Muscle layer of duodenum (tissue), 2 donors: ENCODE data around the gene XPO6.

ENCODE experiments used
- H3K27ac ChIP-seq: one replicate; pipeline ENCODE4 v1.7.0; 2013; ENCODE audit warnings: mild to moderate bottlenecking, low read length
- H3K27me3 ChIP-seq: one replicate; pipeline ENCODE4 v1.7.0; 2013; ENCODE audit warnings: low read depth, mild to moderate bottlenecking, control low read depth, low read length
- H3K36me3 ChIP-seq, 2 donors: one replicate each; pipeline ENCODE4 v1.7.0; 2013; ENCODE audit warnings: low read length in 2 of 2, control low read depth in 1 of 2, mild to moderate bottlenecking in 1 of 2; ENCODE audit not compliant: insufficient read depth in 2 of 2, control insufficient read depth in 1 of 2
- H3K4me1 ChIP-seq, 2 donors: one replicate each; pipeline ENCODE4 v1.7.0; 2013; ENCODE audit warnings: low read length in 2 of 2, mild to moderate bottlenecking in 2 of 2, control low read depth in 1 of 2, moderate library complexity in 1 of 2; ENCODE audit not compliant: insufficient read depth in 2 of 2, control insufficient read depth in 1 of 2
- H3K4me3 ChIP-seq, 2 donors: one replicate each; pipeline ENCODE4 v1.7.0; 2013; ENCODE audit warnings: low read length in 2 of 2, low read depth in 1 of 2, mild to moderate bottlenecking in 1 of 2
- H3K9me3 ChIP-seq, 2 donors: one replicate each; pipeline ENCODE4 v1.7.0; 2013; ENCODE audit warnings: low read length in 2 of 2, control low read depth in 1 of 2, mild to moderate bottlenecking in 1 of 2; ENCODE audit not compliant: control insufficient read depth in 1 of 2
- donor health status: healthy.

The XPO6 gene

DNA sequence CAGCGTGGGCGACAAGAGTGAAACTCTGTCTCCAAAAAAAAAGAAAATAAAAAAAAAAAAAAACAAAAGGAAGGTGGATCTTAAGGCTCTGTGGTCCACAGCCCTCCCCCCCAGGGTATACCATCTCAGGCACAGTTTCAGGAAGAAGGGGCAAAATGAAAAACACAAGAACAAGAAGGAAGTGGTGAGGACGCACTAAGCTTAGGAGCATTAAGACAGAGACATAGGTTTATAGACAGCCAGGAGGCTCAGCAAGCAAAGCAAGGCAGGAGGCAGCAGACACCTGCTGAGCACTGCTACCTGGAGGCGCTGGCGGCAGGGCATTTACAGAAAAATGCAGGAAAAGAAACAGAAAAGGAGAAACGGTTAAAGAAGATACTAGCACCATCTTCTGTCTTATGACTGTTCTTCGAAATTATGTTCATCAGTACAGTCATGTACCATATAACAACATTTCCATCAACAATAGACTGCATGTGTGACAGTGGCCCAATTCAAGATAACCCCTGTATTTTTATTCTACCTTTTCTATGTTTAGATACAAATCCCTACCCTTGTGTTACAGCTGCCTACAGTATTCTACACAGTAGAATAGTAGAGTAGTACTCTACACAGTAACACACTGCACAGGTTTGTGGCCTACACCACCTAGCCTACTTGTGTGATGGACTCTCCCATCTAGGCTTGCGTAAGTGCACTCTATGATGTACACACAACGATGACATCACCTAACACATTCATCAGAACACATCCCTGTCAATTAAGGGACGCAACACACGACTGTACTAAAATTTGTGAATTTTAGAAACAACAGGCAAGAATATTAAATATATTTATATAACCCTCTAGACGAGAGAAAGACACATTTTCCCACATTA is 62.5 kb downstream of the XPO6 start:
- Histone ChIP-seq H3K27ac (no peak overlapping the region), H3K4me1 (no peaks in the 10 kb centered on the region), H3K9me3 (no peaks in the 10 kb centered on the region), H3K27me3 (no peaks in the 10 kb centered on the region), H3K4me3 (no peak overlapping the region), H3K36me3 (peaks cover 54 to 73% of the 10 kb centered on the region in 2 donors)

DNA sequence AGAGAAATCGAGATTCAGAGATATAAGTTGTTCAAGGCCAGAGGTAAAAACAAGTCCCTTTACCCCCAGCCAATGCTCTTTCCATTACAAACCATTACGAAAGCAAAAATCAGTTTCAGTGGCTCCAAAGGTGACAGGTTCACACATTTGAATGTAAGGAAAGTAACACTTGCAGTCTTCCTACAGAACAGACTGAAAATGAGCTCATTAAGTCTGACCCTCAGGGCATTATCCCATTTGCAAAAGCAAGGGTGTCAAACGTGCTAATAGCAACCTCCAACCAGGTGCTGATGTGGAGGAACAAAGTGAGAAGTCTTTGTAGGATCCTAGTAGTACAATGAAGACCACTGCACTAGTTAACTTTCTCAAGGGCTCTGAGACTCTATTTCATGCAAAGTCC is 65.2 kb downstream of the XPO6 start:
- H3K9me3 ChIP-seq, result no peaks in the 10 kb centered on the region
- H3K27me3 ChIP-seq, result no peaks in the 10 kb centered on the region
- H3K27ac ChIP-seq, result no peak overlapping the region
- H3K4me1 ChIP-seq, result no peaks in the 10 kb centered on the region
- H3K4me3 ChIP-seq, result no peak overlapping the region
- peaks cover 44 to 62% of the 10 kb centered on the region in 2 donors for H3K36me3 ChIP-seq

DNA sequence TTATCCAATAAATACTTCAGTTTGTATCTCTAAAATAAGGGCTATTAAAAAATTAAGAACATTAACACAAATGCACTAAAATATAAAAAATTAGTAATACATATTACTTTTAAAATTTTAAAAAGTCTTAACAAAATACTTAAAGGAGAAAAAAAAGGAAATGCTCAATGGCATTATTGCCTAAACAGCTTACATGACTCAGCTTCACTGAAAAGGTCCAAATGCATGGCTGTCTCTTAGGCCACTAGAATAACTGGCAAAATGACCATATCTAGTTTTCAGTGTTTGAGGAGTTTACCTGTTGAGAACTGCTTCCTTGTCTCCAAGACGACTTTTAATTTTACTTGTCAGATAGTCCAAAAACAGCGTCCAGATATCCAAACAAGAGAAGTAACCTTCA is 66.0 kb downstream of the XPO6 start:
- Histone ChIP-seq H3K27me3 (no peaks in the 10 kb centered on the region), H3K4me3 (no peak overlapping the region), H3K36me3 (peaks cover 38 to 62% of the 10 kb centered on the region in 2 donors), H3K27ac (no peak overlapping the region), H3K4me1 (no peaks in the 10 kb centered on the region), H3K9me3 (no peaks in the 10 kb centered on the region)

DNA sequence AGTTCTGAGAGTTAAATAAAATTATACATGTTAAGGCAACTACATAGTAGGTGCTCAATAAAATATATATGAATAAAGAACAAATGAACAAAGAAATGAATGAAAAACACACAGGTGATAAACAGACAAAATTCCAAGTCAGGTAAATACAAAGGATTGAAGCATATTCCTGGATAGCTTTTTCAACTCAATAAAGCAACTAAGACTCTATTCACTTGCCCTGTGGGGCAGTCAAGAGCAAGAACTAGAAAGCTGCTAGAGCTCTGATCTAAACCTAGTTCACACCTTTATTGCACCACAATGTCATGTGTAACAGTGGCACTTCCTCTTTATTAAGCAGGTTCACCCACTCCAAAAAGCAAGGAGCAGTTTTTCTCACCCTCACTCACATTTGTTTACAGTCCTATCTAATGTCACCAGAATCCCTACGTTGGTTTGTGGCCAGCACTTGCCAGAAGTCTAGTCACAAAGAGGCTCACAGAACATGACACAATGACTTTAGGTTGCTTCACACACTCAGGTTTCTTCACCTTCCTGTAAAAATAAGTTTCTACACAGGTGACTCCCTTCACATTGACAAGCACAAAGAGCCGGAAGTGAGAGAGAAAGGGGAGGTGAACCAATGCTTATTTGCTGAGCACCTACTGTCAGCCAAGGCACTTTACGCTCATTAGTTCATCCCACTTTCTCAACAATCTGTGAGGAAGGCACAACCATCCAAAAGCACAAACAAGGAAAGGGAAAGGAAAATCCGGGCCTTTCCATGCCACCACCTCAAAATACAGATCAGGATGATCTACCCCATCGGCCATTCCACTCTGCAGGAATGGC is 70.8 kb downstream of the XPO6 start:
- Histone ChIP-seq H3K4me1 (no peaks in the 10 kb centered on the region), H3K36me3 (peaks cover 8 to 27% of the 10 kb centered on the region in 2 donors), H3K9me3 (no peaks in the 10 kb centered on the region), H3K4me3 (no peak overlapping the region), H3K27ac (no peak overlapping the region), H3K27me3 (no peaks in the 10 kb centered on the region)

DNA sequence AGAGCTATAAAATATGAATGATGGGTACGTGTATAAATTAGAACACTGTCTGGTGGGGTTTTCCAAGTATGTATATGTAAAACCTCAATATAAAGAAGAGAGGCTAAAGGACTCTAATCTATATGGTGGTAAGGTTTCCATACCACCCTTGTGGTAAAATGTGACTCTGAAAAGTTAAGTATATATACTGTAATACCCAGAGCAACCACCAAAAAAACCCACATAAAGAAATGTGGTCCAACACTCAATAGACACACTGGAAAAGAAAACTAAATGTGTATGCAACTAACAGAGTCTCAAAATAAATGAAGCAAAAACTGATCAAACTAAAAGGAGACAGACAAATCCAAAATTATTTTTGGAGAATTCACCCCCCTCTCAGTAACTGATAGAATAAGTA is 72.2 kb downstream of the XPO6 start:
- no peak overlapping the region for H3K27ac ChIP-seq
- H3K4me3 ChIP-seq, result no peak overlapping the region
- no peaks in the 10 kb centered on the region for H3K9me3 ChIP-seq
- peaks cover 11 to 24% of the 10 kb centered on the region in 2 donors for H3K36me3 ChIP-seq
- no peaks in the 10 kb centered on the region for H3K27me3 ChIP-seq
- H3K4me1 ChIP-seq, result no peaks in the 10 kb centered on the region

DNA sequence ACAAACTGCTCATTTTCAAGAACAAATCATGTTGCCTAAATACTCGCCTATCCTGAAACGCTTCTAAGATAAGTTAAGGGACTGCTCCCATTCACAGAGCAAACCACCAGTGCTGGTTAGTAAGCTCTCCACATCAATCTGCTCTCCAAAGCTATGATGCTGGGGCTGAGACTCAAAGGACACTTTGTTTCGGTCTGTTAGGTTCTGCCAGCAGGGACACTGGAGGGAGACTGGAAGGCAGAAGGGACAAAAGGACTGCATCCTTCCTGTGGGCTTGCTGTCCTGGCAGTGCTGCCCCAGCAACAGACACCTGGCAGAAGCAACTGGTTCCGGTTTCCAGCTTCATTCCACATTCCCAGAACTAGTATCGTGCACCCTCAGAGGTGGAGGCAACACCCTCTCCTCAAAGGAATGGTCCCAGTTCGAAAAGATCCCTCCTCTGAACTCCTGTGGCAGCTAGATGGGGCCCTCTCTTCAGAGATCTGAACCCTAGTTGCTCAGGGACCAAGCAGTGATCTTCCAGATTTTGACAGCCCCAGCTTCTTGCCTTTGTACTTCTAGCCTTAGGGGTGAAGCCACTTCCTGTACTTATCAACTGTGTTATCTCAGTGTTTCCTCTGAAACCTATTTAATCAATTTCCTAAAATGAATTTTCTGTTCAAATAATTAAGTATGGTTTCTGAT is 74.9 kb downstream of the XPO6 start:
- Histone ChIP-seq H3K9me3 (no peaks in the 10 kb centered on the region), H3K4me3 (no peak overlapping the region), H3K4me1 (peaks cover 0 to 2% of the 10 kb centered on the region in 2 donors), H3K36me3 (peaks cover 31 to 35% of the 10 kb centered on the region in 2 donors), H3K27me3 (no peaks in the 10 kb centered on the region), H3K27ac (no peak overlapping the region)

DNA sequence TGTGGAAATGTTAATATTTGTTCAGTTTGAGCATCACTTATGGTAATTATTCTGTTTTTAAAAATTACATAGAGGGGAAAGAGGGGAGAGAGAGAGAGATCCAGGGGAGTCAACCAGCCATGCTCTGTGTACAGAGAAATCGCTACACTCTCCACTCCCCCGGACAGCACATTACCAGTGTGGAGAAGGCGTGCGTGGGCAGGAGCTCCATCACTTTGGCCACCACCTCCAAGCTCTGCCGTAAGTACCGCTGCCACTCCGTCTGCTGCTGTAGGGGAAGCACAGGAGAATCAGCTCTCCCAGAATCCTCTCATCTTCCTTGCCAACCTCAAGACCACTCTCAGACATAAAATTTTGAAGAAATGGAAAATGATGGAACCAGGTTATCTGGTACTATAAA is 78.1 kb downstream of the XPO6 start:
- H3K4me3 ChIP-seq, result no peak overlapping the region
- H3K36me3 ChIP-seq, result peaks cover 42 to 57% of the 10 kb centered on the region in 2 donors
- H3K9me3 ChIP-seq, result no peaks in the 10 kb centered on the region
- peaks cover 0 to 9% of the 10 kb centered on the region in 2 donors for H3K4me1 ChIP-seq
- no peak overlapping the region for H3K27ac ChIP-seq
- no peaks in the 10 kb centered on the region for H3K27me3 ChIP-seq

DNA sequence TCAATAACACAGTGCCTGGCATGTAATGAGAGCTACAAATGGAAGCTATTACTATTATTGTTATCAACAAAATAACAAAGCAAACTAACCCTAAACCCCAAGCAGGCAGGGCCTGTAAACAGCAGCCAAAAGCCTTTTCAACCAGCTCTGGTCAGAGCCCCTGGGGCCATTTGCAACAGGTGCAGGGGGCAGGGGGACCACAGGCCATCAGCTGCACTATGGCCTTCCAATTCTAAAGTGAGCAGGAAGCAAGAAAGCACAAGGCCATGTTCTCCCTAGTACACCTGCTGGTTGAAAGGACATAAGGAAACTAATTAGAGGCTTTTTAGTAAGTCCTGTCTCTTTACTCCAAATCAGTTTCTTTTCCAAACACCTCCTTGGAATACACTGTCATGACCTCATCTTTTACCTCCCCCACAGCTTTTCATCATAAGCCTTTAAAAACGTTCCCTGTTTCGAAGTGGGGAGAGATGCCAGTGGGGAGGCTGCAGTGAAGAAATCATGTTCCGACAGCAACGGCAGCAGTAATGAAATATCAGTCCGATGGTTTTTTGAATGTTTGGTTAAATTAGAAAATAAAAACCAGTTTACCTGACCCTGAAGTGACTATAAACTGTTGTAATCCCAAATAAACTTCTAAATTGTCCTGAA is 79.9 kb downstream of the XPO6 start:
- no peak overlapping the region for H3K27ac ChIP-seq
- no peaks in the 10 kb centered on the region for H3K9me3 ChIP-seq
- no peak overlapping the region for H3K4me3 ChIP-seq
- H3K27me3 ChIP-seq, result no peaks in the 10 kb centered on the region
- peaks cover 58% of the 10 kb centered on the region in 2 donors for H3K36me3 ChIP-seq
- H3K4me1 ChIP-seq, result peaks cover 0 to 9% of the 10 kb centered on the region in 2 donors

DNA sequence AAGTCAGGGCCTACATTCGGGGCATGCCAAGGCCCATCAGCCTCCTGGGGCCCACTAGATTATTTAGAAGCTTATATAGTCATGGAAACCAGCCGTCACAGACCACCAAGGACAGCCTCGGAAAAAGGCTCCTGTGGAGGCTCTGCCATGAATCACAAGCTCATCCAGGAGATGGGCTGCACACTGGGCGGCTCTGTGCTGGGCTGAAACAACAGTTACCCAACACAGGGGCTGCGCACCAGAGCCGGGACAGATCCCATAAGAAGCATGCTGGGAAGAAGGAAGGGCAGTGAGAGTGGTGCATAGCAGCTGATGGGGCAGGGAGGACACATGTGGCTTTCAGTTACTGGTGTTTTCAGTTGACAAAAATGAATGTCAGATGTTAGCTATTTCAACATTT is 80.6 kb downstream of the XPO6 start:
- Histone ChIP-seq H3K27ac (peak overlapping the region; percentile 83), H3K27me3 (no peaks in the 10 kb centered on the region), H3K36me3 (peaks cover 59 to 65% of the 10 kb centered on the region in 2 donors), H3K9me3 (no peaks in the 10 kb centered on the region), H3K4me3 (no peak overlapping the region), H3K4me1 (peaks cover 0 to 9% of the 10 kb centered on the region in 2 donors)

DNA sequence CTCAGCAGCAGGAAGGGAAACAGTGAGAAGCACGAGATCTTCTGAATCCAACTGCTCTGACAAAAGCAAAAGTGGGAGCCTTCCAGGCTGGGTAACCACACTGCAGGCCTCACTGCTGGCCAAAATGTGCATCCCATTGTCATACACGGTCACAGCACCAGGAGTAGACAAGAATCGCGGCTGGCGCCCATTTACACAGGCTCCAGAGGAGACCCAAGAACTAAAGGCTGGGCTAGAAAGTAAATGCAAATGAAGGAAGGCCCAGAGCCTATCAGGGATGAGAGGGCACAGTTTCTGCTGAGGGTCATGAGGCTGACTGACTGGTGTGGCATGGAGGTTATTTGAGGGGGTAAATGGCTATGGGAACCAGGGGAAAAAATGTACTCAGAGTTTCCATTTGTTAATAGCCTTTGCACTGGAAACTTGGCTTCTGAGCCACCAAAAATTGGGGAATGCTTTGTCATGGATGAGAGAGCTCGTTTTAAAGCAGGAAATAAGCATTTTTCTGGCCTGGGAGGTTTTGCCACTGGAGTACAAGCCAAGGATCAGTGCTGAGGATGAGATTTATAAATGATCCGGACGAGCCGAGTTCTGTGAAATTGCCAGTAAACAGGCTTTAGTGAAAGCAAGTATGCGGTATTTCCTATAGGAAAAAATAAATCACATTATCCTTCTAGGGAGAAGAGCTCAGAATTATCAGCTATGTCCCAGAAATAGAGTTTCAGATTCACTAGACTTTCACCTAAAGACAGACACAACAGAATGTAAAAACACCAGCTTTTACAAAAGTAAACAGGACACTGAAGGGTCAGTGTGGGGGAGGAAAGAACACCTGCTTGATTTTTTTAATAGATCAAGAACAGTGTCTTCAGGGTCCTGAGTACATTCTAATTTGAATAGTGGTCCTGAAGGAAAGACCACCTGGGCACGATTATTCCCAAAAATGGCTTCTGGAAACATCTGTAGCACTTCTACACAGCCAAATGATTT is 81.4 kb downstream of the XPO6 start:
- Histone ChIP-seq H3K27ac (peak overlapping the region; percentile 83), H3K9me3 (no peaks in the 10 kb centered on the region), H3K4me1 (peaks cover 0 to 9% of the 10 kb centered on the region in 2 donors), H3K27me3 (no peaks in the 10 kb centered on the region), H3K4me3 (no peak overlapping the region), H3K36me3 (peaks cover 67 to 72% of the 10 kb centered on the region in 2 donors)
